K562 (cell line): ENCODE results near the gene CAMSAP2.

Experiments used
- CBX8 ChIP-seq: fragments of 200-600 bp; sonication (generic); IDR thresholded peaks from 2 replicates; pipeline ENCODE4 v1.6.1; 2012; ENCODE audit warnings: borderline replicate concordance, mixed run types, low read depth, mild to moderate bottlenecking, moderate library complexity, mixed read lengths, low read length, control low read depth, inconsistent platforms; ENCODE audit not compliant: poor library complexity, severe bottlenecking; ENCODE audit errors: extremely low read depth
- CTCF ChIP-seq, 3 experiments: IDR thresholded peaks in 2 of 3; conservative IDR thresholded peaks in 1 of 3; 2 replicates each; pipeline ENCODE4 v1.5.1; 2011 to 2012; ENCODE audit warnings: low read length in 3 of 3, mild to moderate bottlenecking in 3 of 3, control low read depth in 2 of 3, improper control_type of control experiment in 1 of 3, inconsistent platforms in 1 of 3, low read depth in 1 of 3, mixed read lengths in 1 of 3, moderate library complexity in 1 of 3; ENCODE audit not compliant: insufficient read depth in 2 of 3
- FOS ChIP-seq: IDR thresholded peaks from 3 replicates; pipeline ENCODE4 v1.6.1; 2011; ENCODE audit not compliant: insufficient read length; ENCODE audit errors: extremely low read depth
- ILF3 ChIP-seq: fragments of 450-650 bp; IDR thresholded peaks from 2 replicates; pipeline ENCODE4 v1.6.1; 2018; ENCODE audit warnings: antibody characterized with exemption, mild to moderate bottlenecking, moderate library complexity, borderline replicate concordance
- JUN ChIP-seq, 2 experiments: sonication (generic) in 1 of 2; formaldehyde crosslinking in 1 of 2; IDR thresholded peaks; 2 replicates each; pipeline versions ENCODE4 v1.6.1 to v1.8.0; 2012 to 2022; ENCODE audit warnings: borderline replicate concordance in 2 of 2, mild to moderate bottlenecking in 2 of 2, improper control_type of control experiment in 1 of 2, low read depth in 1 of 2, low read length in 1 of 2, missing genetic modification reagents in 1 of 2
- MXD1 ChIP-seq: fragments of 250-450 bp; sonication (Bioruptor Pico); IDR thresholded peaks from 2 replicates; pipeline ENCODE4 v1.8.0; 2021; ENCODE audit warnings: borderline replicate concordance, mild to moderate bottlenecking, moderate library complexity; ENCODE audit not compliant: poor library complexity, severe bottlenecking
- PHB2 ChIP-seq: fragments of 450-650 bp; IDR thresholded peaks from 2 replicates; pipeline ENCODE4 v1.6.1; 2017; ENCODE audit warnings: low read depth
- POLR2A ChIP-seq: fragments of 450-650 bp; conservative IDR thresholded peaks from 2 replicates; pipeline ENCODE4 v1.6.1; 2016
- RFX5 ChIP-seq: IDR thresholded peaks from 2 replicates; pipeline ENCODE4 v1.6.1; 2011; ENCODE audit warnings: low read depth, mild to moderate bottlenecking, improper control_type of control experiment, low read length
- SREBF2 ChIP-seq: sonication (generic); formaldehyde crosslinking; IDR thresholded peaks from 2 replicates; pipeline ENCODE4 v1.4.0; 2020; ENCODE audit warnings: mild to moderate bottlenecking, missing genetic modification reagents
- ZNF384 ChIP-seq: IDR thresholded peaks from 2 replicates; pipeline ENCODE4 v1.6.1; 2012; ENCODE audit warnings: low read depth, low read length, improper control_type of control experiment
- ZNF449 ChIP-seq: fragments of 250-450 bp; sonication (Bioruptor Pico); IDR thresholded peaks from 2 replicates; pipeline ENCODE4 v1.8.0; 2022; ENCODE audit warnings: moderate library complexity, mild to moderate bottlenecking, inconsistent platforms

GRCh38 chr1:200867018-200867811 is 128.5 kb downstream of the CAMSAP2 start:
- no peak for TF ChIP-seq POLR2A
- TF ChIP-seq ZNF384: no peak
- TF ChIP-seq ZNF449 (CRISPR knock-in tag): no peak
- no peak for TF ChIP-seq SREBF2 (CRISPR knock-in tag)
- TF ChIP-seq MXD1 (CRISPR knock-in tag): no peak
- no peak for TF ChIP-seq CTCF (IDR thresholded peaks at IDR 0.05 in 2 of 3, conservative IDR thresholded peaks at IDR 0.05 in 1 of 3; ENCODE audit: insufficient read depth in 2 of 3, low read depth in 1 of 3, low read length in 3 of 3)
- no peak for TF ChIP-seq CBX8
- TF ChIP-seq RFX5: no peak
- no peak for TF ChIP-seq JUN (IDR thresholded peaks at IDR 0.05; ENCODE audit: borderline replicate concordance, low read depth, low read length)
- TF ChIP-seq JUN (CRISPR knock-in tag; IDR thresholded peaks at IDR 0.05; ENCODE audit: borderline replicate concordance): no peak
- no peak for TF ChIP-seq PHB2
- no peak for TF ChIP-seq ILF3
- TF ChIP-seq FOS: no peak
